Duodenal mucosa (tissue), 2 donors: ENCODE results near the gene IKZF1.

Experiments used
- H3K27ac ChIP-seq: one replicate; pipeline ENCODE4 v1.7.0; 2013; ENCODE audit warnings: low read depth, low read length
- H3K27me3 ChIP-seq, 2 donors: one replicate each; pipeline ENCODE4 v1.7.0; 2013; ENCODE audit warnings: low read length in 2 of 2, control low read depth in 1 of 2; ENCODE audit not compliant: insufficient read depth in 2 of 2, control insufficient read depth in 1 of 2
- H3K36me3 ChIP-seq, 2 donors: one replicate each; pipeline ENCODE4 v1.7.0; 2013; ENCODE audit warnings: low read length in 2 of 2, control low read depth in 1 of 2; ENCODE audit not compliant: insufficient read depth in 2 of 2, control insufficient read depth in 1 of 2
- H3K4me1 ChIP-seq, 2 donors: one replicate each; pipeline ENCODE4 v1.7.0; 2013; ENCODE audit warnings: low read length in 2 of 2, control low read depth in 1 of 2; ENCODE audit not compliant: insufficient read depth in 2 of 2, control insufficient read depth in 1 of 2
- H3K4me3 ChIP-seq, 2 donors: one replicate each; pipeline ENCODE4 v1.7.0; 2013; ENCODE audit warnings: low read length in 2 of 2, low read depth in 1 of 2
- H3K9ac ChIP-seq, 2 donors: one replicate each; pipeline ENCODE4 v1.7.0; 2013; ENCODE audit warnings: low read length in 2 of 2, low read depth in 1 of 2
- H3K9me3 ChIP-seq, 2 donors: one replicate each; pipeline ENCODE4 v1.7.0; 2013; ENCODE audit warnings: low read length in 2 of 2, control low read depth in 1 of 2; ENCODE audit not compliant: control insufficient read depth in 1 of 2

Gene IKZF1

GRCh38 chr7:50282813-50283605 is 21.5 kb upstream of the IKZF1 start:
- Histone ChIP-seq H3K27ac (no peak overlapping the region), H3K9me3 (no peaks in the 10 kb centered on the region), H3K4me3 (no peak overlapping the region), H3K27me3 (no peaks in the 10 kb centered on the region), H3K9ac (no peak overlapping the region), H3K36me3 (no peaks in the 10 kb centered on the region), H3K4me1 (peaks cover 0 to 3% of the 10 kb centered on the region in 2 donors)

GRCh38 chr7:50283731-50284130 is 20.8 kb upstream of the IKZF1 start:
- no peak overlapping the region for H3K27ac ChIP-seq
- H3K9me3 ChIP-seq, result no peaks in the 10 kb centered on the region
- H3K36me3 ChIP-seq, result no peaks in the 10 kb centered on the region
- no peaks in the 10 kb centered on the region for H3K27me3 ChIP-seq
- H3K4me3 ChIP-seq, result no peak overlapping the region
- H3K9ac ChIP-seq, result no peak overlapping the region
- H3K4me1 ChIP-seq, result peaks cover 0 to 3% of the 10 kb centered on the region in 2 donors

GRCh38 chr7:50284296-50284695 is 20.2 kb upstream of the IKZF1 start:
- no peaks in the 10 kb centered on the region for H3K27me3 ChIP-seq
- peaks cover 0 to 3% of the 10 kb centered on the region in 2 donors for H3K4me1 ChIP-seq
- no peaks in the 10 kb centered on the region for H3K9me3 ChIP-seq
- H3K9ac ChIP-seq, result no peak overlapping the region
- H3K4me3 ChIP-seq, result no peak overlapping the region
- no peak overlapping the region for H3K27ac ChIP-seq
- H3K36me3 ChIP-seq, result no peaks in the 10 kb centered on the region

DNA sequence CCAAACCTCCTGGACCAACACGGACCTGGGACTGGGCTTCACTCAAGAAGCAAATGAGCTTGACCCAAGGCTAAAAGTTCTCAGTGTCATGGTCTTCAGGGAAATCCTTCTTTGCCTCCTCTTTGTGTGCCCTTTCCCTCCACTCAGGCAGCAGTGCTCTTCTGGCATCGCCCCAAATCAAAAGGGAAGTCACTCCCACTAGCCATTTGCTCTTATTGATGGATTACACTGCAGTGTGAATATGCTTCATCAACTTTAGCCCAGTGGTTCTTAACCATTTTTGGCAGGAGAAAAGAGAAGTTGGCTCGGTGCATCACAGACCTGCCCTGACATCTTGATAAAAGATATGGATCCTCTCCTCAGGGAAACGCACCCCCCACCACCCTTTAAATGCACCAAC is 19.2 kb upstream of the IKZF1 start:
- Histone ChIP-seq H3K27me3 (no peaks in the 10 kb centered on the region), H3K27ac (no peak overlapping the region), H3K4me3 (no peak overlapping the region), H3K9ac (no peak overlapping the region), H3K4me1 (peaks cover 0 to 3% of the 10 kb centered on the region in 2 donors), H3K9me3 (no peaks in the 10 kb centered on the region), H3K36me3 (no peaks in the 10 kb centered on the region)

DNA sequence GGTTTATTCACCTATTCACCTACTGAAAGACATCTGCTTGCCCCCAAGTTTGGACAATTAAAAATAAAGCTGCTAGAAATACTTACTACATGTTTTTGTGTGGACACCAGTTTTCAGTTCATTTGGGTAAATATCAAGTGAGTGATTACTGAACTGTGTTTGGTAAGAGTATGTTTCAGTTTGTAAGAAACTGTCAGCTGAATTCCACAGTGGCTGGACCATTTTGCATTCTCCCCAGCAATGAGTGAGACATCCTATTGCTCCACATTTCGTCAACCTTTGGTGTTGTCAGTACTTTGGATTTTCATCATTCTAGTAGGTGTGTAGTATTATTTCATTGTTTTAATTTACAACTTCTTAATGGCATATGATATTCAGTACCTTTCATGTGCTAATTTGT is 17.4 kb upstream of the IKZF1 start:
- no peak overlapping the region for H3K27ac ChIP-seq
- no peak overlapping the region for H3K4me3 ChIP-seq
- H3K27me3 ChIP-seq, result no peaks in the 10 kb centered on the region
- H3K9ac ChIP-seq, result no peak overlapping the region
- no peaks in the 10 kb centered on the region for H3K9me3 ChIP-seq
- no peaks in the 10 kb centered on the region for H3K4me1 ChIP-seq
- H3K36me3 ChIP-seq, result no peaks in the 10 kb centered on the region

GRCh38 chr7:50292165-50292757 is 12.3 kb upstream of the IKZF1 start:
- Histone ChIP-seq H3K27me3 (no peaks in the 10 kb centered on the region), H3K9me3 (no peaks in the 10 kb centered on the region), H3K4me1 (no peaks in the 10 kb centered on the region), H3K4me3 (no peak overlapping the region), H3K36me3 (no peaks in the 10 kb centered on the region), H3K27ac (no peak overlapping the region), H3K9ac (no peak overlapping the region)

DNA sequence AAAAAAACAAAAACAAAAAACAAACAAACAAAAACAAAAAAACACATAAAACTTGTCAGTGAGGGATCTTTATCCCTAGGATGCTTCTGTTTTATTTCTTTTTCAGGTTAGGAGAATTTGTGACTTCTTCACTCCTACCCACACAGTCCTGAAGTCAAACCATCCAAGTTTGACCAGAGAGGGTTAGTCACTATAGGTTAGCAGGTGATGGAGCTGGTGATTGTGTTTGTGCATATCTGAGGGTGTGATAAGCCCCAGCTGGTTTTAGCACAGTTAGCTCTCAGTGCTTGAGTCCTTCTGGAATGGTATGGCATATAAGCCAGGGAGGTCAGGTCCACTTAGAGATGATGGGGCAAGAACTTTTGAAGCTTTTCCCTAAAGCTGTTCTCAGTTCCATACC is 11.8 kb upstream of the IKZF1 start:
- H3K36me3 ChIP-seq, result no peaks in the 10 kb centered on the region
- no peak overlapping the region for H3K4me3 ChIP-seq
- H3K9ac ChIP-seq, result no peak overlapping the region
- H3K27ac ChIP-seq, result no peak overlapping the region
- no peaks in the 10 kb centered on the region for H3K4me1 ChIP-seq
- no peaks in the 10 kb centered on the region for H3K27me3 ChIP-seq
- H3K9me3 ChIP-seq, result no peaks in the 10 kb centered on the region

GRCh38 chr7:50293509-50294179 is 10.9 kb upstream of the IKZF1 start:
- Histone ChIP-seq H3K4me3 (no peak overlapping the region), H3K9me3 (no peaks in the 10 kb centered on the region), H3K36me3 (no peaks in the 10 kb centered on the region), H3K4me1 (no peaks in the 10 kb centered on the region), H3K27me3 (no peaks in the 10 kb centered on the region), H3K27ac (no peak overlapping the region), H3K9ac (no peak overlapping the region)

DNA sequence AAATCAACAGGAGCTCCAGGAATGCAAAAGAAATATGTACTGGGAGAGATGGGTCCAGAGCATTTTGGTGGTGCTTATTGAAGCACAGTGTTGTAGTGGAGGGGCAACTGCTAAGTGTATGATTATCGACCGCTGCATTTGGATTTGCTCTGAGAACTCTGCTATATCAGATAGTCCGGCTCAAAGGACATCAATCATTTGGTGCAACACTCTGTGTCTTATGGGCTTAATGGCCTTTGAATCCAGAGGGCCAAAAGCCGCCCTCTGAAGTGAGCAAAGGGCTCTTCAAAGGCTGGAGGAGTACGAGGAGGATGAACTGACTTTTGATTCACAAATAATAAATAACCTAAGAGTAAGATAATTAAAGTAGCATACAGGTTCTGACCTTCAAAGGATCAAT is 9.4 kb upstream of the IKZF1 start:
- no peaks in the 10 kb centered on the region for H3K4me1 ChIP-seq
- no peak overlapping the region for H3K4me3 ChIP-seq

GRCh38 chr7:50296799-50297198 is 7.7 kb upstream of the IKZF1 start:
- Histone ChIP-seq H3K27ac (no peak overlapping the region), H3K9ac (no peak overlapping the region), H3K36me3 (no peaks in the 10 kb centered on the region), H3K4me3 (no peak overlapping the region), H3K9me3 (no peaks in the 10 kb centered on the region), H3K4me1 (no peaks in the 10 kb centered on the region), H3K27me3 (peaks cover 0 to under 1% of the 10 kb centered on the region in 2 donors)

More for the DNA sequence above, 9.4 kb upstream of the IKZF1 start:
- Histone ChIP-seq H3K36me3 (no peaks in the 10 kb centered on the region), H3K9ac (no peak overlapping the region), H3K27ac (no peak overlapping the region), H3K27me3 (no peaks in the 10 kb centered on the region), H3K9me3 (no peaks in the 10 kb centered on the region)
